MV-4-11 (cell line): ENCODE results near the gene CFAP52.
"Not testable (repeated sequence)": the region's sequence is repeated elsewhere in the genome, so short reads cannot be mapped to it uniquely, and the experiment has no call there.

ENCODE experiments used
- DNase-seq: peaks from one replicate; lab custom pipeline; 2025; lab: John Stamatoyannopoulos, UW

CFAP52 gene

GRCh38 chr17:9576521-9577372 lies at the start of gene CFAP52:
Gene CFAP52 (plus strand): TSS chr17:9576642. CDS start chr17:9576696, 54 bp downstream.
- peak; percentile 57 for DNase-seq

- DNase-seq = no peak
Measured at GRCh38 chr17:9527788-9528187, 48.7 kb upstream of the CFAP52 start.

GRCh38 chr17:9529033-9529700 lies 47.3 kb upstream of the CFAP52 start:
- DNase-seq = peak; percentile 24

- no peak for DNase-seq
Measured at GRCh38 chr17:9531034-9531433, 45.4 kb upstream of the CFAP52 start.

GRCh38 chr17:9532715-9533114 lies 43.7 kb upstream of the CFAP52 start:
- no peak for DNase-seq

- peak; percentile 76 for DNase-seq
Measured at GRCh38 chr17:9533441-9533840, 43.0 kb upstream of the CFAP52 start.

- no peak for DNase-seq
Measured at GRCh38 chr17:9536061-9536460, 40.4 kb upstream of the CFAP52 start.

- DNase-seq = no peak
Measured at GRCh38 chr17:9537177-9537776, 39.2 kb upstream of the CFAP52 start.

GRCh38 chr17:9538626-9539025 lies 37.8 kb upstream of the CFAP52 start:
- DNase-seq = peak; percentile 68

- no peak for DNase-seq
Measured at GRCh38 chr17:9541718-9542117, 34.7 kb upstream of the CFAP52 start.

GRCh38 chr17:9544221-9544620 lies 32.2 kb upstream of the CFAP52 start:
- no peak for DNase-seq

GRCh38 chr17:9549215-9549614 lies 27.2 kb upstream of the CFAP52 start:
- no peak for DNase-seq

- no peak for DNase-seq
Measured at GRCh38 chr17:9553181-9553580, 23.3 kb upstream of the CFAP52 start.

- DNase-seq = no peak
Measured at GRCh38 chr17:9553596-9553995, 22.8 kb upstream of the CFAP52 start.

- peak; percentile 51 for DNase-seq
Measured at GRCh38 chr17:9554715-9555114, 21.7 kb upstream of the CFAP52 start.

GRCh38 chr17:9557161-9557755 lies 19.2 kb upstream of the CFAP52 start:
- no peak for DNase-seq

- DNase-seq = no peak
Measured at GRCh38 chr17:9557857-9558256, 18.6 kb upstream of the CFAP52 start.

GRCh38 chr17:9564104-9564503 lies 12.3 kb upstream of the CFAP52 start:
- DNase-seq = no peak

GRCh38 chr17:9566067-9566466 lies 10.4 kb upstream of the CFAP52 start:
- no peak for DNase-seq

- DNase-seq = not testable (repeated sequence)
Measured at GRCh38 chr17:9566739-9567138, 9.7 kb upstream of the CFAP52 start.

GRCh38 chr17:9568004-9568403 lies 8.4 kb upstream of the CFAP52 start:
- no peak for DNase-seq

GRCh38 chr17:9568957-9569588 lies 7.4 kb upstream of the CFAP52 start:
- DNase-seq = no peak
